Measurements from ENCODE around the gene ATP11B.
"Not testable (repeated sequence)": the region's sequence is repeated elsewhere in the genome, so short reads cannot be mapped to it uniquely, and the experiment has no call there.

The ATP11B gene

GRCh38 chr3:182794455-182795388 is 1.4 kb downstream of the ATP11B start:
- no peak for DNase-seq (ENCODE audit: low read depth in 3 of 3, low spot score in 1 of 3)

- peak in 1 of 3 donors; percentile 7 for DNase-seq (ENCODE audit: low read depth in 3 of 3, low spot score in 1 of 3)
Measured at GRCh38 chr3:182795389-182795782, 2.1 kb downstream of the ATP11B start.

GRCh38 chr3:182796310-182796709 is 3.0 kb downstream of the ATP11B start:
- DNase-seq (ENCODE audit: low read depth in 3 of 3, low spot score in 1 of 3): no peak

DNA sequence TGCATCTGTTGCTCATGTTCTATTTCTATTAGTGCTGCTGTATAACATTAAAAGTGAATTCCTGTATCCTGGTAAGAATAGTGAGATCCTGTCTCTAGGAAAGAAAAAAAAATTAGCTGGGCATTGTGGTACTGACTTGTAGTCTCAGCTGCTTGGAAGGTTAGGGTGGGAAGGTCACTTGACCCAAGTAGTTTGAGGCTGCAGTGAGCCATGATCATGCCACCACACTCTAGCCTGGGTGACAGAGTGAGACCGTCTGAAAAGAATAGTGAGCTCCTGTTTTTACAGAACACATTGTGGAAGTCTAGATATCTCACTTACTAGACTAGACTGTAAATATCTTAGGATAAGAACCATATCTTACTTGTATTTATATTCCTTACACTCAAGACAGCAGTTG is 4.6 kb downstream of the ATP11B start:
- no peak for DNase-seq (ENCODE audit: low read depth in 3 of 3, low spot score in 1 of 3)

DNA sequence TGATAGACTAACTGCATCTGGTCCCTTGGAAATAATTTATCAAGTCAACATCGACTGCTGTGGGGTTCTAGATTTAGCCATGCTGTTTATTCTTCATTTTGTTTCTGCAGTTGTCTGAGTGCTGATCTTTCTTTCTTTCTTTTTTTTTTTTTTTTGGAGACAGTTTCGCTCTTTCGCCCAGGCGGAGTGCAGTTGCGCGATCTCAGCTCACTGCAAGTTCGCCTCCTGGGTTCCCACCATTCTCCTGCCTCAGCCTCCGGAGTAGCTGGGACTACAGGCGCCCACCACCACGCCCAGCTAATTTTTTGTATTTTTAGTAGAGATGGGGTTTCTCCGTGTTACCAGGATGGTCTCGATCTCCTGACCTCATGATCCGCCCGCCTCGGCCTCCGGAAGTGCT is 5.8 kb downstream of the ATP11B start:
- not testable (repeated sequence) for DNase-seq (ENCODE audit: low read depth in 3 of 3, low spot score in 1 of 3)

DNA sequence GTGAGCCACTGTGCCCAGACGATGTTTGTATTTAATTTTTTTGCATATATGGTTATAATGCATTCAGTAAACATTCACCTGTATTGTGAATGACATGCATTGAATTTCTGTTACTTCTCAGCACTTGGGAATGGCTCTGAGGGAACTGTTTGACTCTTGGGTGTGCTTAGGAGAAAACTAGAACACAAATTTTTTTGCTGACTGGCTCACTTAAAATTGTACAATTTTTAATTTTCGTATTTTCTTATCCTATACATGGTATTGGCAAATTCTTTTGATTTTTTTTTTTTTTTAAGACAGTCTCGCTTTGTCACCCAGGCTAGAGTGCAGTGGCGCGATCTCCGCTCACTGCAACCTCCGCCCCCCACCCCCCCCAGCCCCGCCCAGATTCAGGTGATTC is 7.2 kb downstream of the ATP11B start:
- no peak for DNase-seq (ENCODE audit: low read depth in 3 of 3, low spot score in 1 of 3)

GRCh38 chr3:182802413-182803390 is 9.4 kb downstream of the ATP11B start:
- DNase-seq (ENCODE audit: low read depth in 3 of 3, low spot score in 1 of 3): no peak

DNA sequence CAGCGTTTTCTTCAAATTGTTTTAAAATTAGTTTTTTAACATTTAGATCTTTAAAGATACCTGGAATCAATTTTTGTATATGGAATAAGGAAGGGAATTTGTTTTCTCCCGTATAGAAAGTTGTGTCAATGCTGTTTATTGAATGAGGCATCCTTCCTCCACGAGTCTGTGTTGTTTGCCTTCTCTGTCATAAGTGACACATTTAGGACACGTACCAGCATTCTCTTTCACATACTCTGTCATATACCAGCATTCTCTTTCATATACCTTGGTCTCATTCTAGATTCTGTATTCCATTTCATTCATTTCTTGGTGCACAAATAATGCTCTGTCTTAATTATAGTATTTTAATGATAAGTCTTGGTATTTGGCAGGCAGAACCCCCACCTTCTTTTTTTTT is 10.3 kb downstream of the ATP11B start:
- no peak for DNase-seq (ENCODE audit: low read depth in 3 of 3, low spot score in 1 of 3)

DNA sequence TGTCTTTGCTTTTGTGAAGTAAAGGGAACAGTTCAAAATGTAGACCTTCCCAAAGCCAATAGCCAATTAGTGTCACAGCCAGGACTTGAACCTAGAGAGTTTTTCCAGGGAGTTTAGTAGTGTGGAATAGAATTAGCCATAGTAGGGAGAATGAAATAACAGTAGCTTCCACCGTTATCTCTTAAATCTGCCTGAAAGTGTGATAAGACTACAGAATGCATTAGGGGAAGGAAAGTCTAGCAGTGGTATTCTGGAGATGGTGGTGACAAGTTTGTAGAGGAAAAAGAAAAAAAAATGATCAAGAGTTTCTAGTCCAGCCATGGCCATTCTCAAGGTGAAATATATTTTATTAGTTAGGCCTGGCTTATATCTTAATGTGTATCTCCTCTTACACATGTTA is 13.8 kb downstream of the ATP11B start:
- no peak for DNase-seq (ENCODE audit: low read depth in 3 of 3, low spot score in 1 of 3)

GRCh38 chr3:182808041-182808770 is 14.9 kb downstream of the ATP11B start:
- no peak for DNase-seq (ENCODE audit: low read depth in 3 of 3, low spot score in 1 of 3)

- no peak for DNase-seq (ENCODE audit: low read depth in 3 of 3, low spot score in 1 of 3)
Measured at GRCh38 chr3:182809531-182809930, 16.2 kb downstream of the ATP11B start.

DNA sequence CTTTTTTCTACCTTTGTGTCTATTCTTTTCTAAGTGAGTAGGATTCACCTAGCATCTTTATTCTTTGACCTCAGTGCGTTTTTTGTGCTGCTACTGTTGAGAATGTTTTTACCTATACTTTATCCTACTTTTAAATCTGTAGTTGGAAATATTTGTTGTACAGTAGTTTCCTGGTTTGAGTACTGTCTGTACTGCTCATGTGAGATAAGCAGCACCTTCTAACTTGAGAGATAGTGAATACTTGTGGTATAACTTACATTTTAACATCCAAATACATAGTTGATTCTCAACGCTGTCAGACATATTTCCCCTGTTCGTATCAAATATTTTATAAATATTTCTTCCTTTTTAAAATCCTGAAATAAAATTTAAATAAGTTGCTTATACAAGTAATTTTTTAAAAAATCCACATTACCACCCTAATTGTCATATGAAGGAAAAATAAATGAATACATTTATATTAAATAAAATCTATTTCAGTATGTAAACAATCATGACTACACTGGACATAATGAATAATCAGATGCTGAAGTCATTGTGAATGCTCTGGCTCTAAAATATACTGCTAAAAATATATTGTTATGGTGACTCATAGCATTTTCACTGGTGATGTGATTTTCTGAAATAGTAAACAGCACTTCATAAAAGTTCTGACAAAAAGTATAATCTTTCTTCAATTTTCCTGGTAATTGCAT is 17.4 kb downstream of the ATP11B start:
- DNase-seq (ENCODE audit: low read depth in 3 of 3, low spot score in 1 of 3): no peak

- DNase-seq (ENCODE audit: low read depth in 3 of 3, low spot score in 1 of 3): no peak
Measured at GRCh38 chr3:182811269-182811596, 17.9 kb downstream of the ATP11B start.

DNA sequence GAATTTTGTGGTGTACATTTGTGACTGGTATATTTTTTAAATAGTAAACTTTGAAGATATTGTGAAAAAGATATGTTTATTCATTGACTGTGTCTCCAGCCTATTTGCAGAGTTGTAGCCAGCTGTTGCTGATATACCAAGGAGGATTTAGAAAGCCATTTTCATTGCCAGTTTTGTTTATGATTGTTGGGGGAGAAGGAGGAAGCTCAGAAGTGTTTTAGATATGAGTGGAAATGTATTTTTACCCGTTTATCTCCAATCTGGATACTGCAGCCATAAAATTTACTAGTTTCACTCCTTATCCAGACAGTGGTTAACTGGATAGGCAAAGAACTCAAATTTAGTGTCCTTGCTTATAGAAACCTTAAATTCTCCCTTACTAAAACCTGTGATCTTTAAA is 18.8 kb downstream of the ATP11B start:
- DNase-seq (ENCODE audit: low read depth in 3 of 3, low spot score in 1 of 3): no peak

GRCh38 chr3:182814419-182815062 is 21.2 kb downstream of the ATP11B start:
- DNase-seq (ENCODE audit: low read depth in 3 of 3, low spot score in 1 of 3): no peak

DNA sequence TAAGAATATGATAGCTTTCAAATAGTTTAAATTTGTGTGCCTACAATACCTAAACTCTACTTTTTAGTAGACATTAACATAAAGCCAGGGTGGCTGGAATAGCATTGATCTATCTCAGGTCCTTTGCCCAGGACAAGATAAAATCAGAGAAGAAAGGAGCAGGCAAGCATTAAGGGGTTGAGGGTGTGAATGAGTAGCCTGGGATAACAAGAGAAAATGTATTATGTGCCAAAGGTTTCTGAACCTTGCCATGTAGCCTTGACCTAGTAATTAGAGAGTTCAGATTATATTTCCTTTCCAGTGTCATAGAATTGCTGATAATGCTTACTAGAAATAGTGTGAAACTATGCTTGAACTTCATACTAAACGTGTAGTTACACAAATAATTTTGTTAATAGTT is 22.9 kb downstream of the ATP11B start:
- no peak for DNase-seq (ENCODE audit: low read depth in 3 of 3, low spot score in 1 of 3)

DNA sequence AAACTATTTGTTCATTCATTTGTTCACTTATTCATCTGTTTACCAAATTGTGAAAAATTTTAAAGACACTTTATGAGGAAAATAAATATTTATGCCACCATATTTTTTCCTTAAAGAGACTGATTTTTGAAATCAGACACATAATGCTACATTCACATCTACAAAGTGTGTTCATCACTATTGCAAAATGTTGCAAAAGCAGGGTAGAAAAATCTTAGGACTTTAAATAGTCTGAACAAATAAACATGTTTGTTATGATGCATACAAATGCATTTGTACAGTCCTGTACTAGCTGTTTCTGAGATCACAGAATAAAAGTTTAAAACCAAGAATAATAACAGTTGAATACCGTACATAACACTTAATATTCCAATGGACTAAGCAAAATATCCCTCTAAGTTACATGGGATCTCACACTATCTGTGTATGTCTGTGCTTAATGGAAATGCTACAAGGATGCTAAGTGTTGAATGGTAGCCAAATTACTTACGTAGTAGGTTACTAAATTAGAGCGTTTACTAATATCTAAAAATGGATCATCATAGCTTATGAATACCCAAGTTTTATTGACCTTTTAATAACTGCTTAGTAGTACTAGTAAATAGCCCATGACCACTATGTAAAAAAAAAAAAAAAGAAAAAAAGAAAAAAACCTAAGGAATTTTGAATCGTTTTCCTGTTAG is 25.1 kb downstream of the ATP11B start:
- no peak for DNase-seq (ENCODE audit: low read depth in 3 of 3, low spot score in 1 of 3)

- no peak for DNase-seq (ENCODE audit: low read depth in 3 of 3, low spot score in 1 of 3)
Measured at GRCh38 chr3:182821221-182821981, 28.1 kb downstream of the ATP11B start.

DNA sequence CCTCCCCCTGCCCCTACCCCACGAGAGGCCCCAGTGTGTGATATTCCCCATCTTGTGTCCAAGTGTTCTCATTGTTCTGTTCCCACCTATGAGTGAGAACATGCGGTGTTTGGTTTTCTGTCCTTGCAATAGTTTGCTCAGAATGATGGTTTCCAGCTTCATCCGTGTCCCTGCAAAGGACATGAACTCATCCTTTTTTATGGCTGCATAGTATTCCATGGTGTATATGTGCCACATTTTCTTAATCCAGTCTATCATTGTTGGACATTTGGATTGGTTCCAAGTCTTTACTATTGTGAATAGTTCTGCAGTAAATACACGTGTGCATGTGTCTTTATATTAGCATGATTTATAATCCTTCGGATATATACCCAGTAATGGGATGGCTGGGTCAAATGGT is 29.0 kb downstream of the ATP11B start:
- DNase-seq (ENCODE audit: low read depth in 3 of 3, low spot score in 1 of 3): not testable (repeated sequence)

All from stimulated activated CD4-positive, alpha-beta T cell treated with anti-CD3 and anti-CD28 coated beads, TNF-alpha, amount 100 ng/mL, for 1 hour (primary cell).